ENCODE results near the gene BRCA2.
A peak's percentile ranks its signal among the peaks of the same experiment; 100 is the strongest.

The BRCA2 gene

GRCh38 chr13:32267836-32268439, 47.4 kb upstream of the BRCA2 start:
- Histone ChIP-seq H3K4ac (ENCODE audit: low read length) (no peak overlapping the region), H3K4me3 (ENCODE audit: low read length in 2 of 2) (no peak overlapping the region), H3K27me3 (ENCODE audit: control insufficient read depth in 3 of 3, insufficient read depth in 3 of 3, low read depth in 1 of 3, low read length in 3 of 3) (no peaks in the 10 kb centered on the region), H3K27ac (replicated peaks; ENCODE audit: low read length) (no peak overlapping the region), H2BK5ac (ENCODE audit: low read length) (no peak overlapping the region), H3K18ac (ENCODE audit: low read length) (no peak overlapping the region), H4K91ac (ENCODE audit: low read depth, low read length, poor library complexity) (no peak overlapping the region), H2BK12ac (ENCODE audit: low read length) (no peak overlapping the region), H2BK120ac (ENCODE audit: low read depth, low read length) (no peak overlapping the region), H4K8ac (ENCODE audit: low read depth, low read length) (no peak overlapping the region), H3K14ac (ENCODE audit: low read length) (no peak overlapping the region), H3K79me1 (ENCODE audit: low read depth, low read length) (no peaks in the 10 kb centered on the region), H2AK5ac (ENCODE audit: low read depth, low read length) (no peak overlapping the region), H3K9me3 (replicated peaks in 1 of 2; ENCODE audit: control insufficient read depth in 2 of 2, insufficient read depth in 1 of 2, low read depth in 1 of 2, low read length in 2 of 2) (no peaks in the 10 kb centered on the region), H2AFZ (ENCODE audit: low read length) (no peak overlapping the region), H3K4me2 (ENCODE audit: insufficient read depth, low read length, poor library complexity, severe bottlenecking) (no peak overlapping the region), H3K9ac (ENCODE audit: low read depth, low read length, poor library complexity) (no peak overlapping the region), H2BK15ac (ENCODE audit: low read length) (no peak overlapping the region), H3K23ac (ENCODE audit: low read depth, low read length, poor library complexity) (no peak overlapping the region), H3K4me1 (ENCODE audit: control insufficient read depth in 2 of 2, insufficient read depth in 1 of 2, low read depth in 1 of 2, low read length in 2 of 2) (no peaks in the 10 kb centered on the region), H3K36me3 (replicated peaks in 1 of 2; ENCODE audit: control insufficient read depth in 2 of 2, insufficient read depth in 2 of 2, low read length in 2 of 2) (peaks cover 0 to 10% of the 10 kb centered on the region in 2 donors)
- WGBS, 2 donors (ENCODE audit: extremely low coverage in 2 of 2, insufficient read length in 2 of 2, insufficient replicate concordance in 1 of 2) = no CpG with 5 or more reads among the region's 7 CpGs
- DNase-seq (ENCODE audit: low spot score) = peak; percentile 17

- Histone ChIP-seq H3K14ac (ENCODE audit: low read length) (no peak overlapping the region), H2BK5ac (ENCODE audit: low read length) (no peak overlapping the region), H3K27me3 (ENCODE audit: control insufficient read depth in 3 of 3, insufficient read depth in 3 of 3, low read depth in 1 of 3, low read length in 3 of 3) (no peaks in the 10 kb centered on the region), H3K9ac (ENCODE audit: low read depth, low read length, poor library complexity) (no peak overlapping the region), H2BK120ac (ENCODE audit: low read depth, low read length) (no peak overlapping the region), H3K23ac (ENCODE audit: low read depth, low read length, poor library complexity) (no peak overlapping the region), H4K91ac (ENCODE audit: low read depth, low read length, poor library complexity) (no peak overlapping the region), H2AK5ac (ENCODE audit: low read depth, low read length) (no peak overlapping the region), H3K4me1 (ENCODE audit: control insufficient read depth in 2 of 2, insufficient read depth in 1 of 2, low read depth in 1 of 2, low read length in 2 of 2) (no peaks in the 10 kb centered on the region), H2BK15ac (ENCODE audit: low read length) (no peak overlapping the region), H3K4me2 (ENCODE audit: insufficient read depth, low read length, poor library complexity, severe bottlenecking) (no peak overlapping the region), H3K79me1 (ENCODE audit: low read depth, low read length) (no peaks in the 10 kb centered on the region), H2AFZ (ENCODE audit: low read length) (no peak overlapping the region), H3K9me3 (replicated peaks in 1 of 2; ENCODE audit: control insufficient read depth in 2 of 2, insufficient read depth in 1 of 2, low read depth in 1 of 2, low read length in 2 of 2) (no peaks in the 10 kb centered on the region), H3K18ac (ENCODE audit: low read length) (no peak overlapping the region), H3K27ac (replicated peaks; ENCODE audit: low read length) (no peak overlapping the region), H3K36me3 (replicated peaks in 1 of 2; ENCODE audit: control insufficient read depth in 2 of 2, insufficient read depth in 2 of 2, low read length in 2 of 2) (peaks cover 0 to 7% of the 10 kb centered on the region in 2 donors), H4K8ac (ENCODE audit: low read depth, low read length) (no peak overlapping the region), H3K4ac (ENCODE audit: low read length) (no peak overlapping the region), H3K4me3 (ENCODE audit: low read length in 2 of 2) (no peak overlapping the region), H2BK12ac (ENCODE audit: low read length) (no peak overlapping the region)
- no peak for DNase-seq (ENCODE audit: low spot score)
- WGBS, 2 donors (ENCODE audit: extremely low coverage in 2 of 2, insufficient read length in 2 of 2, insufficient replicate concordance in 1 of 2) = no CpG with 5 or more reads among the region's 4 CpGs
Observed at GRCh38 chr13:32272021-32272683, 43.2 kb upstream of the BRCA2 start.

GRCh38 chr13:32277839-32278238, 37.5 kb upstream of the BRCA2 start:
- H3K36me3 ChIP-seq (replicated peaks in 1 of 2; ENCODE audit: control insufficient read depth in 2 of 2, insufficient read depth in 2 of 2, low read length in 2 of 2) = peaks cover 0 to 3% of the 10 kb centered on the region in 2 donors
- H3K27me3 ChIP-seq (ENCODE audit: control insufficient read depth in 3 of 3, insufficient read depth in 3 of 3, low read depth in 1 of 3, low read length in 3 of 3) = no peaks in the 10 kb centered on the region

GRCh38 chr13:32278426-32278825, 36.9 kb upstream of the BRCA2 start:
- no peak overlapping the region for H3K18ac ChIP-seq (ENCODE audit: low read length)
- H4K8ac ChIP-seq (ENCODE audit: low read depth, low read length) = no peak overlapping the region
- H2BK12ac ChIP-seq (ENCODE audit: low read length) = no peak overlapping the region
- no peaks in the 10 kb centered on the region for H3K4me1 ChIP-seq (ENCODE audit: control insufficient read depth in 2 of 2, insufficient read depth in 1 of 2, low read depth in 1 of 2, low read length in 2 of 2)
- H3K4ac ChIP-seq (ENCODE audit: low read length) = no peak overlapping the region
- no peak overlapping the region for H2BK120ac ChIP-seq (ENCODE audit: low read depth, low read length)
- H3K27ac ChIP-seq (replicated peaks; ENCODE audit: low read length) = no peak overlapping the region
- no peak for DNase-seq (ENCODE audit: low spot score)
- H2AFZ ChIP-seq (ENCODE audit: low read length) = no peak overlapping the region
- no peak overlapping the region for H2BK15ac ChIP-seq (ENCODE audit: low read length)
- no CpG with 5 or more reads among the region's 3 CpGs for WGBS, 2 donors (ENCODE audit: extremely low coverage in 2 of 2, insufficient read length in 2 of 2, insufficient replicate concordance in 1 of 2)
- no peak overlapping the region for H2AK5ac ChIP-seq (ENCODE audit: low read depth, low read length)
- H3K23ac ChIP-seq (ENCODE audit: low read depth, low read length, poor library complexity) = no peak overlapping the region
- no peak overlapping the region for H3K14ac ChIP-seq (ENCODE audit: low read length)
- H3K9ac ChIP-seq (ENCODE audit: low read depth, low read length, poor library complexity) = no peak overlapping the region
- H3K79me1 ChIP-seq (ENCODE audit: low read depth, low read length) = no peaks in the 10 kb centered on the region
- H3K36me3 ChIP-seq (replicated peaks in 1 of 2; ENCODE audit: control insufficient read depth in 2 of 2, insufficient read depth in 2 of 2, low read length in 2 of 2) = peaks cover 0 to 3% of the 10 kb centered on the region in 2 donors
- H3K4me2 ChIP-seq (ENCODE audit: insufficient read depth, low read length, poor library complexity, severe bottlenecking) = no peak overlapping the region
- no peaks in the 10 kb centered on the region for H3K27me3 ChIP-seq (ENCODE audit: control insufficient read depth in 3 of 3, insufficient read depth in 3 of 3, low read depth in 1 of 3, low read length in 3 of 3)
- no peak overlapping the region for H2BK5ac ChIP-seq (ENCODE audit: low read length)
- H4K91ac ChIP-seq (ENCODE audit: low read depth, low read length, poor library complexity) = no peak overlapping the region
- no peaks in the 10 kb centered on the region for H3K9me3 ChIP-seq (replicated peaks in 1 of 2; ENCODE audit: control insufficient read depth in 2 of 2, insufficient read depth in 1 of 2, low read depth in 1 of 2, low read length in 2 of 2)
- no peak overlapping the region for H3K4me3 ChIP-seq (ENCODE audit: low read length in 2 of 2)

More at GRCh38 chr13:32277839-32278238, 37.5 kb upstream of the BRCA2 start:
- H3K4ac ChIP-seq (ENCODE audit: low read length) = no peak overlapping the region
- H2BK15ac ChIP-seq (ENCODE audit: low read length) = no peak overlapping the region
- no peak overlapping the region for H3K9ac ChIP-seq (ENCODE audit: low read depth, low read length, poor library complexity)
- no peak overlapping the region for H4K91ac ChIP-seq (ENCODE audit: low read depth, low read length, poor library complexity)
- H3K79me1 ChIP-seq (ENCODE audit: low read depth, low read length) = no peaks in the 10 kb centered on the region
- H2BK12ac ChIP-seq (ENCODE audit: low read length) = no peak overlapping the region
- H3K4me3 ChIP-seq (ENCODE audit: low read length in 2 of 2) = no peak overlapping the region
- no peaks in the 10 kb centered on the region for H3K4me1 ChIP-seq (ENCODE audit: control insufficient read depth in 2 of 2, insufficient read depth in 1 of 2, low read depth in 1 of 2, low read length in 2 of 2)
- no peak overlapping the region for H3K4me2 ChIP-seq (ENCODE audit: insufficient read depth, low read length, poor library complexity, severe bottlenecking)
- no peak overlapping the region for H2BK5ac ChIP-seq (ENCODE audit: low read length)
- H3K18ac ChIP-seq (ENCODE audit: low read length) = no peak overlapping the region
- no peak overlapping the region for H3K14ac ChIP-seq (ENCODE audit: low read length)
- H3K9me3 ChIP-seq (replicated peaks in 1 of 2; ENCODE audit: control insufficient read depth in 2 of 2, insufficient read depth in 1 of 2, low read depth in 1 of 2, low read length in 2 of 2) = no peaks in the 10 kb centered on the region
- no peak for DNase-seq (ENCODE audit: low spot score)
- no peak overlapping the region for H2AK5ac ChIP-seq (ENCODE audit: low read depth, low read length)
- WGBS, 2 donors (ENCODE audit: extremely low coverage in 2 of 2, insufficient read length in 2 of 2, insufficient replicate concordance in 1 of 2) = no CpG with 5 or more reads among the region's 1 CpG
- H2BK120ac ChIP-seq (ENCODE audit: low read depth, low read length) = no peak overlapping the region
- H3K23ac ChIP-seq (ENCODE audit: low read depth, low read length, poor library complexity) = no peak overlapping the region
- no peak overlapping the region for H4K8ac ChIP-seq (ENCODE audit: low read depth, low read length)
- no peak overlapping the region for H2AFZ ChIP-seq (ENCODE audit: low read length)
- H3K27ac ChIP-seq (replicated peaks; ENCODE audit: low read length) = no peak overlapping the region

All from neuronal stem cell (in vitro differentiated cells).